ENCODE results near the gene MMP11.

The MMP11 gene

DNA sequence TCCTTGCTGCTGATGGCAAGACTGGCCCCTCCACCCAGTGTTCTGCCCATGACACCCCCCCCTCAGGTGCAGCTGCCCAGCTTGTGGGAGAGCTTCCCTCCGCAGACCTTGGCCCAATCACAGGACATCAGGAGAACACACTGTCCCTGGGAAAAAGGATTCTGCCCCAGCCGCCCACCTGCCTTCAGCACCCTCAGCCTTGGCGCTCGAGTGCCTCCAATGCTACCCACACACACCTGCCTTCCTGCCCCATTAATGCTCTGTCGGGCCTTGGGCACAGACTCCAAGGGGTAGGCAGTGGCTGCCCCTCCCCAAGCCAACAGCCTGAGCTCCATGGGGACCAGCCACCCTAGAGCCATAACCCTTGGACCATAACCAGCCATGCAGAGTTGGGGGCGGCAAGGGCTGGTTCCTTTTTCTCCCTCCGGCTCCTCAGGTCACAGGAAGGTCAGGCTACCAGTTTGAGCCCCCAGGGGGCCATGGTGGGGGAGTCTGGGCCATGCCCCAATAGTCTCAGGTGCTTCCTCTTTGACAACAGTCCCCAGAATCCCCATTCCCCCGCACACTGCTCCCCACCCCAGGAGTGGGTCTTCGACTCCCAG, 20.5 kb upstream of the MMP11 start:
- peak; percentile 51 for DNase-seq (ENCODE audit: low read depth)
- H3K4me3 ChIP-seq (ENCODE audit: low read depth, low read length), result peak overlapping the region; percentile 98
- TF ChIP-seq, protein P1, sequence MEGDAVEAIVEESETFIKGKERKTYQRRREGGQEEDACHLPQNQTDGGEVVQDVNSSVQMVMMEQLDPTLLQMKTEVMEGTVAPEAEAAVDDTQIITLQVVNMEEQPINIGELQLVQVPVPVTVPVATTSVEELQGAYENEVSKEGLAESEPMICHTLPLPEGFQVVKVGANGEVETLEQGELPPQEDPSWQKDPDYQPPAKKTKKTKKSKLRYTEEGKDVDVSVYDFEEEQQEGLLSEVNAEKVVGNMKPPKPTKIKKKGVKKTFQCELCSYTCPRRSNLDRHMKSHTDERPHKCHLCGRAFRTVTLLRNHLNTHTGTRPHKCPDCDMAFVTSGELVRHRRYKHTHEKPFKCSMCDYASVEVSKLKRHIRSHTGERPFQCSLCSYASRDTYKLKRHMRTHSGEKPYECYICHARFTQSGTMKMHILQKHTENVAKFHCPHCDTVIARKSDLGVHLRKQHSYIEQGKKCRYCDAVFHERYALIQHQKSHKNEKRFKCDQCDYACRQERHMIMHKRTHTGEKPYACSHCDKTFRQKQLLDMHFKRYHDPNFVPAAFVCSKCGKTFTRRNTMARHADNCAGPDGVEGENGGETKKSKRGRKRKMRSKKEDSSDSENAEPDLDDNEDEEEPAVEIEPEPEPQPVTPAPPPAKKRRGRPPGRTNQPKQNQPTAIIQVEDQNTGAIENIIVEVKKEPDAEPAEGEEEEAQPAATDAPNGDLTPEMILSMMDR (IDR thresholded peaks at IDR 0.05; ENCODE audit: insufficient read depth, low read depth, low read length, missing control alignments), result no peak

DNA sequence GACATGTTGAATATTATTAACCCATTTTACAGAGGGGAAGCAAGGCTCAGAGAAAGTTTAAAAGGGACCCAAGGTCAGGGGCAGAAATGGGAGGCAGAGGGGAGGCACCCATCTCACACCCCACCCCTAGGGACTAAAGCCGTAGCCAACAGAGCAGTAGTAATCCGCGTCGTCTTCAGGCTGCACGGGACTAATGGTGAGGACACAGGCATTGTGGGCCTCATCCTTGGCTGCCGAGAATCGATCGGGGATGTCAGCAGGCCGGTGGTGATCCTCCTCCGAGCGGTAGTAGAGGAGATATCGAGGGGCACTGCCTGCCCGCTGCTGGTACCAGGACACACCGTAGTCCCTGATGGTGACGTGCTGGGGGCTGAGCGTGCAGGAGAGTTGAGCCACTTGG, 19.9 kb upstream of the MMP11 start:
- DNase-seq (ENCODE audit: low read depth), result no peak
- TF ChIP-seq, protein P1 (IDR thresholded peaks at IDR 0.05; ENCODE audit: insufficient read depth, low read depth, low read length, missing control alignments), result no peak
- no peak overlapping the region; the same call in 1 of the 2 replicates for H3K4me3 ChIP-seq (ENCODE audit: low read depth, low read length)

DNA sequence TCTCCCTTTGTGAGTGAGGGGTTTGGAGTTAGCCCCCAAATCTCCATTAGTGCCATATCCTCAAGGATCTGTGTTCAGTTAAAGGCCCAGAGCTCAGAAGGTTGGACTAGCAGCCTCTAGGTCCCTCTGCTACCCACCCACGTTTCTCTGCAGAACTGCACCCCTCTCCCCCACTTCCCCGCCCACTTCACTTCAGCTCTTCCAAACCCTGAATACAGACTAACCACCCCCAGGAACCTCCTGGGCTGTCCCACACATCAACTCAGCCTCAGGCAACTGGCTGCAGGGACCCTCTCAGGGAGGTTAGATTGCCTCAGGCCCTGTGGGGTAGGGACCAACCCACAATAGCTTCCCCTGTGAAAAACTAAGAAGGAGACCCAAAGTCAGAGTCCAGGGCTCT, 19.3 kb upstream of the MMP11 start:
- no peak for DNase-seq (ENCODE audit: low read depth)
- H3K4me3 ChIP-seq (ENCODE audit: low read depth, low read length), result peak overlapping the region; percentile 21
- TF ChIP-seq, protein P1 (IDR thresholded peaks at IDR 0.05; ENCODE audit: insufficient read depth, low read depth, low read length, missing control alignments), result no peak

DNA sequence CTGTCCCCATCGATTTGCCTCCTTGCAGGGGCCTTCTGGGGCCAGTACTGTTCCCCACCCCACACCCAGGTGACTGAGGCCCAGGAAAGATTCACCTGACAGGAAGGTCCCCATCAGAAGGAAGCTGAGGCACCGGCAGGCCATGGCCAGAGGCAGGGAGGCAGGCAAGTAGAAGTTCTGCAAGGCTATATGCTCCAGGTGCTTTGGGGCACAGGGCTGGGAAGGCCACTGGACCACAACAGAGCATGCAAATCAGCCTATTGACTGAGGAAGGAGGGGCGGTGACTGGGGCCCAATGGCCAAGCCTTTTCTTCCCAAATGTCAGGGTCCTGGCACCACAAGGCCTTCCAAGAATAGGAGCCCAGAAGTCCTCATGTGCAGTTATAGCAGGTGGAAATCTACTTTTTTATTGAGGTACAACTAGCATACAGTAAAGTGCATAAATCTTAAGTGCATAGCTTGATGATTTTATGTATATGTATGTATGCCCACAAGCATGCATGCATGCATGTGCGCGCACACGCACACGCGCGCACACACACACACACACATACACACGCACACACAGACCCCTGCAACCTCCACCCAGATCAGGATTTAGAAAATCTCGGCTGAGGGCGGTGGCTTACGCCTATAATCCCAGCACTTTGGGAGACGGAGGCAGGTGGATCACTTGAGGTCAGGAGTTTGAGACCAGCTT, 18.3 kb upstream of the MMP11 start, which contains the start of gene VPREB3:
TSS of gene VPREB3 (minus strand) at position 206 of the 700 bp plus-strand sequence. CDS start at position 144, 62 bp downstream.
- H3K4me3 ChIP-seq (ENCODE audit: low read depth, low read length), result peak within 1 kb of the TSS; percentile 21
- TF ChIP-seq, protein P1 (IDR thresholded peaks at IDR 0.05; ENCODE audit: insufficient read depth, low read depth, low read length, missing control alignments), result no peak
- DNase-seq (ENCODE audit: low read depth), result peak; percentile 31

DNA sequence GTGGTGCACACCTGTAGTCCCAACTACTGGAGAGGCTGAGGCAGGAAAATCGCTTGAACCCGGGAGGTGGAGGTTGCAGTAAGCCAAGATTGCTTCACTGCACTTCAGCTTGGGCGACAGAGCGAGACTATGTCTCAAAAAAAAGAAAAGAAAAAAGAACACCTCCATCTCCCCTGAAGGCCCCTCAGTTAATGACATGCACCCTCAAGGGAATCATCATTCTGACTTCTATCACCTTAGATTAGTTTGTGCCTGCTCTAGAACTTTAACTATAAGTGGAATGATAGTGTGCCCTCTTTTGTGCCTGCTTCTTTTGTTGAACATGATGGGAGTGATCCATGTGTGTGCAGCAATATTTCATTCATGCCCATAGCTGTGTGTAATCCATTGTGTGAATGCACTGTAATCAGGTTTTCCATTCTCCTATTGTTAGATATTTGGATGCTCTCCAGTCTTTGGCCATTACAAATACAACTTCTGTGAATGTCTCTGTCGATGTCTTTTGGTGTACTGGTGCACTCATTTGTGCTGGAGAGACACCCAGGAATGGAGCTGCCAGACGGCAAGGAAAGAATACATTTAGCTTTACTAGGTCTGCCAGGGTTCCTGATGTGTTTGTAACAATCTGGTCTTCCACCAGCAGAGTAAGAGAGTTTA, 17.5 kb upstream of the MMP11 start:
- TF ChIP-seq, protein P1 (IDR thresholded peaks at IDR 0.05; ENCODE audit: insufficient read depth, low read depth, low read length, missing control alignments), result no peak

DNA sequence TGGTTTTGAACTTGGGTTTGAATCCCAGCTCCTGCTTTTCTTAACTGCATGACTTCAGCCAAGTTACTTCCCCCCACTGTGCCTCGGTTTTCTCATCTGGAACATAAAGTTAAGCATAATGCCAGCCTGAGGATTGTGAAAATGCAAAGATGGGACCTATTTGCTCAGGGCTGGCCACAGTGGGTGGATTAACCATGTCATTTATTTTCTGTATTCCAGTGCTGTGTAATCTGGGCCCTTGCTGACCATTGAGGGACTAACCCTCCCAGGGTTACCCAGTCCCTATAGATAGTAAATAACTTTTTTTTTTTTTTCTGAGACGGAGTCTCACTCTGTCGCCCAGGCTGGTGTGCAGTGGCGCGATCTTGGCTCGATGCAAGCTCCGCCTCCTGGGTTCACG, 16.9 kb upstream of the MMP11 start:
- DNase-seq (ENCODE audit: low read depth), result no peak
- TF ChIP-seq, protein P1 (IDR thresholded peaks at IDR 0.05; ENCODE audit: insufficient read depth, low read depth, low read length, missing control alignments), result no peak
- H3K4me3 ChIP-seq (ENCODE audit: low read depth, low read length), result no peak overlapping the region

More for the DNA sequence above, 17.5 kb upstream of the MMP11 start:
- no peak overlapping the region for H3K4me3 ChIP-seq (ENCODE audit: low read depth, low read length)
- no peak for DNase-seq (ENCODE audit: low read depth)
